Peyer's patch (tissue), 4 donors: ENCODE results near the gene RELN.

Experiments used
- POLR2A ChIP-seq, 2 donors: fragments of 450-650 bp; IDR thresholded peaks; one replicate each; pipeline ENCODE4 v1.5.1; 2017; ENCODE audit warnings: antibody characterized with exemption in 2 of 2, mild to moderate bottlenecking in 2 of 2, moderate library complexity in 2 of 2
- TF ChIP-seq, protein P1 (sequence below), 6 experiments: fragments of 450-650 bp in 4 of 6; fragments of 200-600 bp in 2 of 6; sonication (generic) in 1 of 6; IDR thresholded peaks; one replicate each; pipeline ENCODE4 v1.5.1; 2017 to 2019; ENCODE audit warnings: antibody characterized with exemption in 6 of 6, mild to moderate bottlenecking in 3 of 6, moderate library complexity in 1 of 6

GRCh38 chr7:104011829-104012228, 22.4 kb upstream of the RELN start:
- TF ChIP-seq, protein P1, sequence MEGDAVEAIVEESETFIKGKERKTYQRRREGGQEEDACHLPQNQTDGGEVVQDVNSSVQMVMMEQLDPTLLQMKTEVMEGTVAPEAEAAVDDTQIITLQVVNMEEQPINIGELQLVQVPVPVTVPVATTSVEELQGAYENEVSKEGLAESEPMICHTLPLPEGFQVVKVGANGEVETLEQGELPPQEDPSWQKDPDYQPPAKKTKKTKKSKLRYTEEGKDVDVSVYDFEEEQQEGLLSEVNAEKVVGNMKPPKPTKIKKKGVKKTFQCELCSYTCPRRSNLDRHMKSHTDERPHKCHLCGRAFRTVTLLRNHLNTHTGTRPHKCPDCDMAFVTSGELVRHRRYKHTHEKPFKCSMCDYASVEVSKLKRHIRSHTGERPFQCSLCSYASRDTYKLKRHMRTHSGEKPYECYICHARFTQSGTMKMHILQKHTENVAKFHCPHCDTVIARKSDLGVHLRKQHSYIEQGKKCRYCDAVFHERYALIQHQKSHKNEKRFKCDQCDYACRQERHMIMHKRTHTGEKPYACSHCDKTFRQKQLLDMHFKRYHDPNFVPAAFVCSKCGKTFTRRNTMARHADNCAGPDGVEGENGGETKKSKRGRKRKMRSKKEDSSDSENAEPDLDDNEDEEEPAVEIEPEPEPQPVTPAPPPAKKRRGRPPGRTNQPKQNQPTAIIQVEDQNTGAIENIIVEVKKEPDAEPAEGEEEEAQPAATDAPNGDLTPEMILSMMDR (IDR thresholded peaks at IDR 0.05) = no peak
- no peak for TF ChIP-seq POLR2A (IDR thresholded peaks at IDR 0.05)
